CD4-positive, alpha-beta memory T cell (primary cell): ENCODE results near the gene FIGNL2. TPM values are rescaled to one million over a fixed set of nuclear protein-coding genes. Genes with fewer than 3 reads are reported as not detected.

Source experiments
- CTCF ChIA-PET: fragments of 350-600 bp; sonication (Branson Sonifier 250); formaldehyde crosslinking; loops from one replicate; lab custom pipeline; 2021; ENCODE audit warnings: inconsistent platforms; ENCODE audit not compliant: partially characterized antibody; lab: Charles Lee
- POLR2A ChIA-PET: fragments of 350-600 bp; sonication (Branson Sonifier 250); formaldehyde crosslinking; loops from one replicate; lab custom pipeline; 2021; ENCODE audit not compliant: partially characterized antibody; lab: Charles Lee
- DNase-seq, 5 donors: peaks; one replicate each; pipeline versions ENCODE4 v3.0.0 to v3.0.0-alpha.2; 2020 to 2022; ENCODE audit warnings: mixed read lengths in 1 of 5
- H3K27ac ChIP-seq: one replicate; pipeline ENCODE4 v1.7.0; 2013; ENCODE audit warnings: low read depth, low read length
- H3K27me3 ChIP-seq: 2 replicates; pipeline ENCODE4 v1.7.0; 2013; ENCODE audit warnings: mild to moderate bottlenecking, low read length, moderate library complexity; ENCODE audit not compliant: insufficient read depth
- H3K36me3 ChIP-seq: 2 replicates; pipeline ENCODE4 v1.7.0; 2013; ENCODE audit warnings: mild to moderate bottlenecking, low read length, moderate library complexity; ENCODE audit not compliant: insufficient read depth
- H3K4me1 ChIP-seq: 2 replicates; pipeline ENCODE4 v1.7.0; 2013; ENCODE audit warnings: mild to moderate bottlenecking, low read length, moderate library complexity; ENCODE audit not compliant: insufficient read depth
- H3K4me3 ChIP-seq, 2 donors: one replicate each; pipeline ENCODE4 v1.7.0; 2013; ENCODE audit warnings: low read length in 2 of 2, mild to moderate bottlenecking in 1 of 2
- H3K9me3 ChIP-seq, 2 donors: one replicate each; pipeline ENCODE4 v1.7.0; 2013; ENCODE audit warnings: low read length in 2 of 2, control low read depth in 1 of 2; ENCODE audit not compliant: control insufficient read depth in 1 of 2
- H3K27ac Mint-ChIP-seq, 7 donors: one replicate each; pipeline ENCODE4 v1.8.0; 2020 to 2021; ENCODE audit warnings: mixed read lengths in 7 of 7, mild to moderate bottlenecking in 6 of 7, inconsistent platforms in 3 of 7, moderate library complexity in 3 of 7
- H3K27me3 Mint-ChIP-seq, 2 donors: one replicate each; pipeline ENCODE4 v1.8.0; 2020 to 2021; ENCODE audit warnings: mixed read lengths in 2 of 2
- H3K36me3 Mint-ChIP-seq, 2 donors: one replicate each; pipeline ENCODE4 v1.8.0; 2020 to 2021; ENCODE audit warnings: mixed read lengths in 2 of 2, inconsistent platforms in 1 of 2, mild to moderate bottlenecking in 1 of 2
- H3K4me1 Mint-ChIP-seq, 4 donors: one replicate each; pipeline ENCODE4 v1.8.0; 2020 to 2021; ENCODE audit warnings: mixed read lengths in 4 of 4, mild to moderate bottlenecking in 1 of 4
- H3K4me3 Mint-ChIP-seq, 8 donors: one replicate each; pipeline ENCODE4 v1.8.0; 2020 to 2021; ENCODE audit warnings: mixed read lengths in 8 of 8, mild to moderate bottlenecking in 7 of 8, moderate library complexity in 6 of 8, inconsistent platforms in 3 of 8
- H3K9me3 Mint-ChIP-seq, 8 donors: one replicate each; pipeline ENCODE4 v1.8.0; 2020 to 2021; ENCODE audit warnings: mixed read lengths in 8 of 8, mild to moderate bottlenecking in 5 of 8, inconsistent platforms in 3 of 8, moderate library complexity in 1 of 8
- intact Hi-C: fragments of 100-400 bp; cut with micrococcal nuclease; formaldehyde crosslinking; loops from one replicate; pipeline ENCODE4 v1.15.1; 2023
- polyA plus RNA-seq, 2 donors: library from polyadenylated mRNA; unstranded; fragments of 300-500 nt; fragmentation: Illumina TruSeq; gene quantifications; one replicate each; pipeline ENCODE4 v1.2.3, GENCODE V29; 2021
- total RNA-seq, 2 experiments: library from RNA; stranded (reverse); gene quantifications; one replicate each; pipeline ENCODE4 v1.2.3, GENCODE V29; 2021

The FIGNL2 gene
- total and polyA plus RNA-seq, 4 experiments from 2014 or later, result 0.10 to 1.5 (median 1.2) TPM; not detected in 1

GRCh38 chr12:51826881-51827280 is 21.6 kb downstream of the FIGNL2 start:
- no peaks in the 10 kb centered on the region for H3K9me3 ChIP-seq
- peaks cover 11% of the 10 kb centered on the region for H3K4me1 ChIP-seq
- H3K27me3 ChIP-seq, result no peaks in the 10 kb centered on the region
- Mint-ChIP-seq H3K4me3 (no peak overlapping the region), H3K27me3 (peaks cover 2 to 6% of the 10 kb centered on the region in 2 donors), H3K27ac (no peak overlapping the region), H3K9me3 (no peaks in the 10 kb centered on the region), H3K36me3 (no peaks in the 10 kb centered on the region), H3K4me1 (peaks cover 14 to 34% (median 18%) of the 10 kb centered on the region in 4 donors)
- intact Hi-C loops, result no loop called here
- ChIA-PET POLR2A (no interaction called here), CTCF (no interaction called here)
- no peak overlapping the region for H3K4me3 ChIP-seq
- H3K36me3 ChIP-seq, result no peaks in the 10 kb centered on the region
- no peak overlapping the region for H3K27ac ChIP-seq
- no peak for DNase-seq

GRCh38 chr12:51825216-51825615 is 23.3 kb downstream of the FIGNL2 start:
- CTCF ChIA-PET, result interaction anchor here (2.1 to 2.4 kb wide), 3 partner anchors 8 to 404 kb away, joined by 9 to 17 read pairs (median 10); a partner anchor contains a TSS
- peak overlapping the region in 1 of 8 donors; percentile 23 for H3K4me3 Mint-ChIP-seq
- no peaks in the 10 kb centered on the region for H3K36me3 Mint-ChIP-seq
- Histone ChIP-seq H3K27me3 (no peaks in the 10 kb centered on the region), H3K36me3 (no peaks in the 10 kb centered on the region), H3K4me1 (peaks cover 12% of the 10 kb centered on the region), H3K4me3 (no peak overlapping the region), H3K27ac (no peak overlapping the region), H3K9me3 (no peaks in the 10 kb centered on the region)
- peaks cover 14 to 34% (median 18%) of the 10 kb centered on the region in 4 donors for H3K4me1 Mint-ChIP-seq
- POLR2A ChIA-PET, result no interaction called here
- no peaks in the 10 kb centered on the region for H3K9me3 Mint-ChIP-seq
- no peak overlapping the region for H3K27ac Mint-ChIP-seq
- peaks cover 2 to 4% of the 10 kb centered on the region in 2 donors for H3K27me3 Mint-ChIP-seq
- intact Hi-C loops, result loop anchor here (2.0 kb wide), 1 partner anchor 400 kb away; the partner anchor contains the start of gene SLC4A8
- DNase-seq, result no peak

GRCh38 chr12:51823875-51824565 is 24.5 kb downstream of the FIGNL2 start:
- peak in 3 of 5 donors; percentile 23 to 29 (median 26) for DNase-seq
- H3K27ac Mint-ChIP-seq, result peak overlapping the region in 5 of 7 donors; percentile 42 to 80 (median 59)
- Histone ChIP-seq H3K27me3 (no peaks in the 10 kb centered on the region), H3K9me3 (no peaks in the 10 kb centered on the region), H3K4me1 (peaks cover 19% of the 10 kb centered on the region), H3K27ac (no peak overlapping the region), H3K4me3 (no peak overlapping the region), H3K36me3 (no peaks in the 10 kb centered on the region)
- intact Hi-C loops, result loop anchor here (1.0 to 5.0 kb wide), 3 partner anchors 53 to 399 kb away; partner anchors contain the start of gene SLC4A8
- peak overlapping the region in 5 of 8 donors; percentile 1 to 71 (median 43) for H3K4me3 Mint-ChIP-seq
- H3K4me1 Mint-ChIP-seq, result peaks cover 17 to 34% (median 22%) of the 10 kb centered on the region in 4 donors
- no peaks in the 10 kb centered on the region for H3K9me3 Mint-ChIP-seq
- no peaks in the 10 kb centered on the region for H3K27me3 Mint-ChIP-seq
- ChIA-PET POLR2A (interaction anchor here (0.9 to 1.5 kb wide), 2 partner anchors 9 kb away, joined by 5 to 7 read pairs; a partner anchor contains a TSS), CTCF (interaction anchor here (0.8 to 2.4 kb wide), 13 partner anchors 9 to 405 kb away, joined by 3 to 17 read pairs (median 4); a partner anchor contains a TSS)
- no peaks in the 10 kb centered on the region for H3K36me3 Mint-ChIP-seq

- no peak for DNase-seq
- no peaks in the 10 kb centered on the region for H3K27me3 Mint-ChIP-seq
- Histone ChIP-seq H3K27ac (no peak overlapping the region), H3K36me3 (no peaks in the 10 kb centered on the region), H3K27me3 (no peaks in the 10 kb centered on the region), H3K9me3 (no peaks in the 10 kb centered on the region), H3K4me3 (no peak overlapping the region), H3K4me1 (peaks cover 14% of the 10 kb centered on the region)
- H3K27ac Mint-ChIP-seq, result peak overlapping the region in 5 of 7 donors; percentile 55 to 80 (median 77)
- H3K4me3 Mint-ChIP-seq, result peak overlapping the region in 7 of 8 donors; percentile 8 to 68 (median 62)
- H3K4me1 Mint-ChIP-seq, result peaks cover 12 to 26% (median 16%) of the 10 kb centered on the region in 4 donors
- intact Hi-C loops, result loop anchor here (5.0 kb wide), 1 partner anchor 54 kb away; no protein-coding TSS in a partner anchor
- no peaks in the 10 kb centered on the region for H3K36me3 Mint-ChIP-seq
- H3K9me3 Mint-ChIP-seq, result no peaks in the 10 kb centered on the region
- ChIA-PET POLR2A (no interaction called here), CTCF (interaction anchor here (1.1 to 2.4 kb wide), 2 partner anchors 9 to 21 kb away, joined by 3 to 17 read pairs; a partner anchor contains a TSS)
Measured at GRCh38 chr12:51822956-51823355, 25.6 kb downstream of the FIGNL2 start.

- no peaks in the 10 kb centered on the region for H3K9me3 Mint-ChIP-seq
- no peak overlapping the region for H3K4me3 ChIP-seq
- no peaks in the 10 kb centered on the region for H3K27me3 Mint-ChIP-seq
- H3K36me3 ChIP-seq, result no peaks in the 10 kb centered on the region
- H3K4me1 Mint-ChIP-seq, result peaks cover 7 to 19% (median 9%) of the 10 kb centered on the region in 4 donors
- intact Hi-C loops, result loop anchor here (5.0 kb wide), 1 partner anchor 55 kb away; no protein-coding TSS in a partner anchor
- H3K4me1 ChIP-seq, result peaks cover 8% of the 10 kb centered on the region
- no peaks in the 10 kb centered on the region for H3K9me3 ChIP-seq
- H3K36me3 Mint-ChIP-seq, result no peaks in the 10 kb centered on the region
- ChIA-PET CTCF (no interaction called here), POLR2A (no interaction called here)
- no peaks in the 10 kb centered on the region for H3K27me3 ChIP-seq
- DNase-seq, result no peak
- H3K4me3 Mint-ChIP-seq, result peak overlapping the region; percentile 35 to 66 (median 60)
- H3K27ac Mint-ChIP-seq, result peak overlapping the region in 4 of 7 donors; percentile 43 to 80 (median 64)
- no peak overlapping the region for H3K27ac ChIP-seq
Measured at GRCh38 chr12:51822261-51822616, 26.3 kb downstream of the FIGNL2 start.

GRCh38 chr12:51821440-51822260 is 26.9 kb downstream of the FIGNL2 start:
- DNase-seq, result no peak
- Mint-ChIP-seq H3K4me1 (peaks cover 7 to 19% (median 9%) of the 10 kb centered on the region in 4 donors), H3K9me3 (no peaks in the 10 kb centered on the region), H3K27me3 (no peaks in the 10 kb centered on the region), H3K36me3 (no peaks in the 10 kb centered on the region), H3K27ac (peak overlapping the region in 3 of 7 donors; percentile 43 to 80 (median 52)), H3K4me3 (peak overlapping the region; percentile 20 to 67 (median 64))
- no peaks in the 10 kb centered on the region for H3K9me3 ChIP-seq
- CTCF ChIA-PET, result interaction anchor here (0.9 to 1.7 kb wide), 4 partner anchors 9 to 203 kb away, joined by 3 to 5 read pairs (median 4); no protein-coding TSS in a partner anchor
- H3K4me1 ChIP-seq, result peaks cover 8% of the 10 kb centered on the region
- peak overlapping the region in 1 of 2 donors; percentile 45 for H3K4me3 ChIP-seq
- H3K36me3 ChIP-seq, result no peaks in the 10 kb centered on the region
- no peaks in the 10 kb centered on the region for H3K27me3 ChIP-seq
- POLR2A ChIA-PET, result interaction anchor here (0.9 to 1.7 kb wide), 6 partner anchors 10 to 604 kb away, joined by 3 to 18 read pairs (median 4); partner anchors contain the start of genes ATG101 and POU6F1
- H3K27ac ChIP-seq, result peak overlapping the region; percentile 52
- intact Hi-C loops, result loop anchor here (5.0 kb wide), 1 partner anchor 56 kb away; no protein-coding TSS in a partner anchor
